Pancreas (tissue), 10 donors: ENCODE results near the gene RNF207. TPM values are rescaled to one million over a fixed set of nuclear protein-coding genes. Genes with fewer than 3 reads are reported as not detected.
A peak's percentile ranks its signal among the peaks of the same experiment; 100 is the strongest.

Experiments used
- ATAC-seq, 4 donors: fragments of 200-7000 bp; cut with Tn5 transposase; one replicate each; pipeline versions ENCODE4 v1.8.0 to v1.9.1; 2020; ENCODE audit warnings: mild to moderate bottlenecking in 4 of 4, moderate library complexity in 4 of 4
- DNase-seq, 6 donors: peaks; one replicate each; pipeline ENCODE4 v3.0.0-alpha.2; 2020
- FAIRE-seq: peaks from 2 replicates; lab custom pipeline; 2012; peaks lifted over from hg19 to GRCh38; lab: Jason Lieb, UNC
- H3K27ac ChIP-seq, 4 donors: fragments of 200-600 bp; sonication (generic); 1 replicate in 3 of 4; 2 replicates in 1 of 4; pipeline versions ENCODE4 v1.5.0 to v1.8.0; 2020
- H3K27me3 ChIP-seq, 4 donors: fragments of 200-600 bp; one replicate each; pipeline ENCODE4 v1.8.0; 2021
- H3K36me3 ChIP-seq, 3 donors: fragments of 200-600 bp; sonication (generic) in 1 of 3; one replicate each; pipeline versions ENCODE4 v1.5.0 to v1.8.0; 2020 to 2021
- H3K4me1 ChIP-seq, 3 donors: fragments of 200-600 bp; one replicate each; pipeline ENCODE4 v1.8.0; 2021
- H3K4me3 ChIP-seq, 4 donors: fragments of 200-600 bp; sonication (generic) in 2 of 4; one replicate each; pipeline versions ENCODE4 v1.5.0 to v1.8.0; 2020 to 2021
- H3K9me3 ChIP-seq, 4 donors: fragments of 200-600 bp; one replicate each; pipeline ENCODE4 v1.8.0; 2021
- CTCF ChIP-seq, 4 donors: fragments of 200-600 bp; sonication (generic) in 3 of 4; IDR thresholded peaks; one replicate each; pipeline versions ENCODE4 v1.5.0 to v1.8.0; 2021; ENCODE audit warnings: antibody characterized with exemption in 4 of 4
- WGBS, 2 donors: extraction: QIAGEN DNeasy Blood & Tissue Kit; methylation state at CpG; one replicate each; pipeline ENCODE4 v1.1.7; 2013; 5-methylcytosine and 5-hydroxymethylcytosine counted together
- intact Hi-C, 3 donors: fragments of 100-400 bp; cut with DNase I; formaldehyde crosslinking; loops; one replicate each; pipeline versions ENCODE4 v1.11.1 to v1.14.2; 2022
- polyA plus RNA-seq, 2 donors: library from polyadenylated mRNA; stranded (reverse); fragments of 200-250 nt; gene quantifications; one replicate each; pipeline ENCODE4 v1.2.3, GENCODE V29; 2013
- total RNA-seq, 6 donors: library from RNA; stranded (reverse); fragmentation: NEBNext Ultra II Directional in 4 of 6; extraction: Animal tissue kit (Norgen Biotek cat#: 25700) in 4 of 6; gene quantifications; one replicate each; pipeline versions ENCODE4 v1.2.1 to v1.2.4, GENCODE V29; 2021 to 2023
- donor health status: healthy with polysubstance abuse.
- donor health status: DM: no; HTN: no; CAD: no; lungs with moderate emphysema.
- donor health status: DM: no; HTN: no; CAD: no.
- donor health status: control.
- donor health status: control.
- donor health status: Bipolar disorder and iron deficiency.
- donor health status: DM: yes; HTN: yes; CAD: no.
- donor health status: DM: no; HTN: no; CAD: no.
- donor health status: DM: no; HTN: no; CAD: no.
- donor health status: DM: yes; HTN: yes; CAD: no.

RNF207 gene
- total and polyA plus RNA-seq, 8 donors, result 7.1 to 52.8 (median 13.4) TPM

- Histone ChIP-seq H3K4me1 (no peaks in the 10 kb centered on the region), H3K27ac (no peak overlapping the region), H3K9me3 (no peaks in the 10 kb centered on the region), H3K36me3 (no peaks in the 10 kb centered on the region), H3K27me3 (peaks cover 0 to 13% (median 2%) of the 10 kb centered on the region in 4 donors), H3K4me3 (no peak overlapping the region)
- DNase-seq, result peak in 1 of 6 donors; percentile 69
- ATAC-seq, result no peak
- intact Hi-C loops, result loop anchor here in 2 of 3 donors (5.0 to 10.0 kb wide), 4 partner anchors 92 to 195 kb away; no protein-coding TSS in a partner anchor
- 11 to 12% methylated on average over 51 to 71 of the region's 71 CpGs for WGBS, 2 donors
- FAIRE-seq, result no peak
- no peak for TF ChIP-seq CTCF (IDR thresholded peaks at IDR 0.05)
Observed at GRCh38 chr1:6249739-6250689, 44.1 kb downstream of the RNF207 start.

- intact Hi-C loops, result loop anchor here in 1 of 3 donors (5.0 kb wide), 2 partner anchors 91 to 156 kb away; no protein-coding TSS in a partner anchor
- FAIRE-seq (no peak), DNase-seq (peak in 1 of 6 donors; percentile 71)
Observed at GRCh38 chr1:6251233-6251632, 45.3 kb downstream of the RNF207 start.

GRCh38 chr1:6251681-6252373 is 45.9 kb downstream of the RNF207 start:
- WGBS, 2 donors, result 67 to 85% methylated on average over 15 of the region's 15 CpGs
- H3K27ac ChIP-seq, result no peak overlapping the region
- no peak for FAIRE-seq

More at GRCh38 chr1:6251233-6251632, 45.3 kb downstream of the RNF207 start:
- Histone ChIP-seq H3K4me1 (no peaks in the 10 kb centered on the region), H3K36me3 (no peaks in the 10 kb centered on the region), H3K27ac (no peak overlapping the region), H3K9me3 (no peaks in the 10 kb centered on the region), H3K27me3 (peaks cover 0 to 3% (median under 1%) of the 10 kb centered on the region in 4 donors), H3K4me3 (no peak overlapping the region)
- TF ChIP-seq CTCF (IDR thresholded peaks at IDR 0.05), result no peak
- 68 to 79% methylated on average over 19 of the region's 19 CpGs for WGBS, 2 donors
- ATAC-seq, result no peak

GRCh38 chr1:6252374-6252710 is 46.4 kb downstream of the RNF207 start:
- no peak for FAIRE-seq
- Histone ChIP-seq H3K27ac (no peak overlapping the region), H3K36me3 (no peaks in the 10 kb centered on the region), H3K9me3 (no peaks in the 10 kb centered on the region), H3K4me3 (no peak overlapping the region), H3K27me3 (no peaks in the 10 kb centered on the region), H3K4me1 (no peaks in the 10 kb centered on the region)
- TF ChIP-seq CTCF (IDR thresholded peaks at IDR 0.05), result no peak
- peak in 1 of 6 donors; percentile 46 for DNase-seq
- no peak for ATAC-seq
- 65 to 80% methylated on average over 4 of the region's 4 CpGs for WGBS, 2 donors
- intact Hi-C loops, result loop anchor here in 1 of 3 donors (5.0 kb wide), 2 partner anchors 90 to 155 kb away; no protein-coding TSS in a partner anchor

More at GRCh38 chr1:6251681-6252373, 45.9 kb downstream of the RNF207 start:
- Histone ChIP-seq H3K9me3 (no peaks in the 10 kb centered on the region), H3K4me1 (no peaks in the 10 kb centered on the region), H3K4me3 (no peak overlapping the region), H3K36me3 (no peaks in the 10 kb centered on the region), H3K27me3 (no peaks in the 10 kb centered on the region)
- intact Hi-C loops, result loop anchor here in 1 of 3 donors (5.0 kb wide), 2 partner anchors 90 to 155 kb away; no protein-coding TSS in a partner anchor
- no peak for ATAC-seq
- no peak for DNase-seq
- TF ChIP-seq CTCF (IDR thresholded peaks at IDR 0.05), result no peak
